ENCODE measurements around the gene SCN9A. TPM values are rescaled to one million over a fixed set of nuclear protein-coding genes. Genes with fewer than 3 reads are reported as not detected.
"Not testable (repeated sequence)": the region's sequence is repeated elsewhere in the genome, so short reads cannot be mapped to it uniquely, and the experiment has no call there.

The SCN9A gene
- total RNA-seq, 2 donors from 2014 or later: 13.4 to 14.4 TPM

DNA sequence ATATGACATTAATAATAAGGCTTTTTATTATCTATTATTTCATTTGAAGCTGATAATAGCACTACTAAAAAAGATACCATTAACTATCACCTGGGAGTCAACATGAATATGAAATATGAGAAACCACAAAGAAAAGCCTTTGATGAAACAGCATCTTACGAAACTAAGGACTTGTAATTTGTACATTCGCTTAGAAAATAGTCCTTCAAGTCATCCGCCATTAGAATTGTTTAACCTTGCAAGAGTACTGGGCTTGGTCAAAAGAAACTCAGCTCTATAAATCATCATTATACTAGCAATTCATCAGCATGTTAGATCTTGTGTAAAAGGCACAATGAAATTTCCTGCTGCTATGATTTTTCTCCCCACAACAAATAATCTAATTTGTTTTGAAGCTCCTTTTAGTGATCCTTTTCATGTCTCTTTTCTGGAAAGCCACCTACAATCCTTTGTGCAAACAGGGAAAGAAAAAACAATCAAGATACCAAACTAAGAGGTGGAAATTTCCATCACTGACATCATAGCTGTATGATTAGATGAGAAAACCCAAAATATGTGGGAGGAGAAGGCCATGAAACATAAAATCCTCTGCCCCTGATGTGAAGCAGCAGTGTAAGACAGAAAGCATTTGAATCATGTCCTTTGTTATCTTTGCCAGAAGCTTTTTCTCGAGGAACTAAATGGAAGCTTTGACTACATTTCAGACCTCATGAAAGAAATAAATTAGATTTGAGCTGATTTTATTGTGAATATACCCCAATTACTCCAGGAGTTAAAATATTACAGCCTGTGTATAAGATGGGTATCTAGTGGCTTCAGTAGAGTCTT is 31.2 kb downstream of the SCN9A start:
- ATAC-seq: no peak
- intact Hi-C loops (cut with DNase I, micrococcal nuclease): no loop called here
- no peak for DNase-seq

DNA sequence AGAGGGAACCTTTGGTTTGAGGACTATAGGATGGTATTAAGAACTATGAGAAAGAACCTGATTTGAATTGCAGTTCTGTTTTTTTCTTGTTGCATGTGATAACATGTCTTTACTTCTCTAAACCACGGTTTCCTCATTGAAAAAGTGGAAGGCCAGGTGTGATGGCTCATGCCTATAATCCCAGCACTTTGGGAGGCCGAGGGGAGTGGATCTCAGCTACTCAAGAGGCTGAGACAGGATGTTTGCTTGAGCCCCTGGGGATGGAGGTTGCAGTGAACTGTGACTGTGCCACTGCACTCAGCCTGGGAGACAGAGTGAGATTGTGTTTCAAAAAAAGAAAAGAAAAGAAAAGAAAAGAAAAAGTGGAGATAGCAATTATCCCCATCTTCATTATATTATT is 32.3 kb downstream of the SCN9A start:
- ATAC-seq (no peak), DNase-seq (no peak)
- intact Hi-C loops (cut with DNase I, micrococcal nuclease): no loop called here

DNA sequence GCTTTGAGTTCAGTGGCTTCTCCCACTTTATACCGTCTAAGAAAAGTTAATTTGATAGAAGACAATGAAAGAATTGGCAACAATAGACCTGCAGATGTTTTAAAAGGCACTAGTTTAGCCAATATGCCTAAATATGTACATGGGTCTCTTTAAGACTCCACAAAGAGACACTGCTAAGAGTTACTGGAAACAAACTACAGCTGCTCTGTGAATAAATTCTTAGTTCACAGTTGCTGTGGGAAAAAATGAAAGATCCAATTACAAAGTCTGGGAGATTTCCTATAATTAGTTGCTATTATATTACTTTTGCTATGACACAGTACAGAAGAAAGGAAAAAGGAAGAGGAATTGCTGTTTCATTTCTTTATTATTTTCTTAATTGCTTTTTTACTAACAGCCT is 34.3 kb downstream of the SCN9A start:
- DNase-seq (no peak), ATAC-seq (no peak)
- intact Hi-C loops (cut with DNase I, micrococcal nuclease): no loop called here

DNA sequence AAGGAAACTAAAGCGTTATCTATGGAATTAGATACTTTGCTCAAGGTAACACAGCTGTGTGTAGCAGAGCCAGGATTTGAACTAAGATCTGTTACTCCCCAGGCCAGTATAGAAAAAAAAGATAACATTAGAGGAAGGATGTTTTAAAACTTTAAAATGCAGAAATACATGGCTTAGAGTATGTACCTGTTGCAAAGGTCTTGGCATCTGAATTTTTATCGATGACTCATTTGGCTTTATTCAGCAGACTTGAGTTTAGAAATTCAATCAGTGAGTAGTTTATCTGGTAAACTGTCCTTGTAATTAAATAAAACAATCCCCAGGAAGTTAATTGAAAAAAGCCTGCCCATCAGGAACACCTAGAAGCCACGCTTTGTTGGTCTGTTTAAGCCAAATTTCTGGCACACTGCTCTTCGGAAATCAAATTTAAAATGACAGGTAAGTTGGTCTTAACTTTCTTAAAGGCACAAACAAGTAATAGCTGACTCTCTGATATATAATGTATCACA is 36.9 kb downstream of the SCN9A start:
- ATAC-seq: no peak
- DNase-seq: no peak
- intact Hi-C loops (cut with DNase I, micrococcal nuclease): no loop called here

DNA sequence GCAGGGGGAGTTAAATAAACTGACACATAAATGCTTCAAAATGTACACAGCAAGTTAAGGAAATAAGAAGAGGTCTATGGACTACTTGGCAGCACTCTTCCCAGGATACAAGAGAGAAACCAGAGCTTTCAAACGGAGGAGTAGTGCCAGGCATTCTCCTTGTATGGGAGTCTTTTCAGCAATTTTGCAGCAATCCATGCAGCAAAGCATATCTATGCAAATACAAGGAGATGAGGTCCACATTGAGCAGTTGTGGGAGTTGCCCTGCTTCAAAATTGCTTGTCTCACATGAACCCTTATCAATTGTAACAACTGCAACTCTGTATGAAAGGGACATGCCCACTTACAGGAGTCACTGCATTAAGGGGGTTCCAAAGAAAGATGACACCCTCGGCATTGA is 37.8 kb downstream of the SCN9A start:
- no peak for ATAC-seq
- intact Hi-C loops (cut with DNase I, micrococcal nuclease): no loop called here
- no peak for DNase-seq

DNA sequence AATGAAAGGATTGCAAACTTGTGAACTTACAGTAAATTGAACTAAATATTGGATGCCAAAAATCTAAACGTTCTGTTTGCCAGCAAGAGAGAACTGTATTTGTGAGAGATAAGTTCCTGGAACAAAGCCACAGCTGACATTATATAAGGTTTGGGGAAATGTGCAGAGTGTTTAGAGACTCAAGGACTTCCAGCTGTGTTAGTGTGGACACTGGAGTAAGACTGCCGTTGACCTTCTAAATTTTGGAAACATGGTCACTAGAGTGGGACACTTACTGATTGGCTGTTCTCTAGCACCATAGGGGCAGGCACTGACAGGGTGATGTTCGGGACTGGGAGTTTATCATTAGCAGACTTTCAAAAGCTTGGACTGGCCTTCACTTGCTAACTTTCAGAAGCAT is 40.5 kb downstream of the SCN9A start:
- no peak for ATAC-seq
- intact Hi-C loops (cut with DNase I, micrococcal nuclease): no loop called here
- no peak for DNase-seq

DNA sequence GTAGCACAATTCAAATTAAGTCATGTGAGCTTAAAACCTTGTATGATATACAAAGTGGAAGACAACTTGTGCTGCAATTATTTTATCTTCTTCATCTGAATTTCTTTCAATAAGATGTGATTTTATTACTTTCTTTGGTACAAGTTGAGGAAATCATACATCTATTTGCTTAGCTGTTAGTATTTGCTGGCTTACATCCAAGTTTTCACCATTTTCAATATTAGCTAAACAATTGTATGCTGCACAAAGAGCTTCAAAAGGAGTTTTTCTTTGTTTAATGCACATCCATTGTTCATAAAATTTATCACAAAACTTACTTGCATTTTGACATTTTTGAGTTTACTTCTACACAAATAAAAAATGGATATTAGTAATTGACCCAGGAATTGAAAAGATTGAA is 40.9 kb downstream of the SCN9A start:
- ATAC-seq (no peak), DNase-seq (no peak)
- intact Hi-C loops (cut with DNase I, micrococcal nuclease): no loop called here

DNA sequence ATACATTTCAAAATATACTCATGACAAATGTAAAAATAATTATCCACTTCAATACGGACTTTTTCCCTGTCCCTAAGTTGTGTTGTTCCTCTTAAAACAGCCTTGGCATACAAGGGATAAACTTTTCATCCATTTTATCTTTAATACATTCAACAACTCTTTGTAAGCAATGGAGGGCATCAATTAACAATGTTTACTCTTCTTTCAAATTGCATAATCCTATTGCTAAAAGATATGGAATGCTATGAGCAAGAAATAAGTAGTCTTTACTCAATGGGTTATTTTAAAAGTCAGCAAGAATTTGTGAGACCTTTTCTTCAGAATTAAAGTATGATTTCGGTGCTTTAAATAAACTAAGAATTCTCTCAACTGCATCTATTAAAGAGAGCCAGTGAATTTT is 41.9 kb downstream of the SCN9A start:
- intact Hi-C loops (cut with DNase I, micrococcal nuclease): no loop called here
- ATAC-seq: no peak

DNA sequence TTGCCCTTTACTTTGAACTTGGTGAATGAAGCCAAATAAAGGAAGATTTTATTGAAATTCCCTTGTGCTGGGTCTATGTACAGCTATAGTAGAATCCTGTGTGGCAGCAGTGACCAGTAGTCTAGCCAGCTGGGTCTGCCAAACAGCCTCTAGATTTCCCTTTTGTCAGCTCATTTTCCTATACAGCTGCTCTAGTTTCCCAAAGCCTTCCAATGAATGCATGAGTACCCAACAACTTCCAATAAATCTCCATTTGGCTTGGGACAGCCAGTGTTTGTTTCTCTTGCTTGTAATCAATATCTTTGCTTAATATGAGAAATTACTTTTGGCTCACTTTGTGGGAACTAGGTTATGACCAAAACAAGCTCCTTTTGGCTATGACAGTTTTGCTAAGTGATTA is 43.6 kb downstream of the SCN9A start:
- DNase-seq: no peak

More for the DNA sequence above, 41.9 kb downstream of the SCN9A start:
- DNase-seq: no peak

DNA sequence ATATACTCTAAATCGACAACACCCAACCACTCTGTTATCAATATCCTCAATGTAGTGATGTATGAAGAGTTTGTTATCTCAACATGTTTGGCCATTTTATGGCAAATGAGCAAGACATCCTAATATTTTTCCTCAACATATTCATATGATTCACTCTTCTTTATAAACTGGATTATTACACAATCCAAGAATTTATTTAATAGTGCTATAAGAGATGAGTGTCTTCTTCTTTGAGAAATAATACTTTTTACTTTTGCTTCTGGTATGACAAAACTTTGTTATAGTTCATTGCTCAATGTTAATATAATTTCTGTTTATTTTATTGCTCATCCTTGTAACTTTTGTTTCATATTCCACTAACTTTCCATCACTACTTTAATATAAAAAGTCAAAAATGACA is 44.3 kb downstream of the SCN9A start:
- DNase-seq (no peak), ATAC-seq (no peak)
- intact Hi-C loops (cut with DNase I, micrococcal nuclease): no loop called here

More for the DNA sequence above, 43.6 kb downstream of the SCN9A start:
- ATAC-seq: no peak
- intact Hi-C loops (cut with DNase I, micrococcal nuclease): no loop called here

DNA sequence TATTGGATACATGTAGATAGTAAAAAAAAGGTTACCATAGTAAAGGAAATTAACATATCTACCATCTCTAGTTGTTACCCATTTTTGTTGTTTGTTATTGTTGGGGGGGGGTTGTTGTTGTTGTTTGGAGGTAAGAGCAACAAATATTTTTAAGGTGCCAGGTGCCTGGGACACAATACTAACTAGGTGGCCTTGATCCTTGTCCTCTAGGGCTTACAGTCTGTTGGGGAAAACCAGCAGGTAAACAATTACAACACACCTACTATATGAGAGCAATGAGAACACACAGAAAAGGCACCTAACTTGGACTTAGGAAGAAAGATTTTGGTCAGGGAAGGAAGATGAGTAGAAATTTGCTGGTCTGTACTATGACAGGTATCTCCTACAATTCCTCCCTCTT is 46.3 kb downstream of the SCN9A start:
- DNase-seq: no peak
- intact Hi-C loops (cut with DNase I, micrococcal nuclease): no loop called here
- ATAC-seq: peak; percentile 24

DNA sequence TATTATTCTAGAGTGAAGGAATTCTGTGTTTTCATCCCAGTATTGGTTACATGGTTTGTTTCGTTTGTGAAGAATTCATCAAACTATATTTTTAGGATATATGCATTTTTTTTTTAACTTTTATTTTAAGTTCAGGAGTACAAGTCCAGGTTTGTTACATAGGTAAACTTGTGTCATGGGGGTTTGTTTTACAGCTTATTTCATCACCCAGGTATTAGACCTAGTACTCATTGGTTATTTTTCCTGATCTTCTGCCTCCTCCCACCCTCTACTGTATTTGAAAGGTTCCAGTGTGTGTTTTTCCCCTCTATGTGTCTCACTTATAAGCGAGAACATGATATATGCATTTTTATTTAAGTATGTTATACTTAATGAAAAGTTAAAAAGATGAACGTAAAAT is 47.6 kb downstream of the SCN9A start:
- ATAC-seq (no peak), DNase-seq (no peak)
- intact Hi-C loops (cut with DNase I, micrococcal nuclease): no loop called here

DNA sequence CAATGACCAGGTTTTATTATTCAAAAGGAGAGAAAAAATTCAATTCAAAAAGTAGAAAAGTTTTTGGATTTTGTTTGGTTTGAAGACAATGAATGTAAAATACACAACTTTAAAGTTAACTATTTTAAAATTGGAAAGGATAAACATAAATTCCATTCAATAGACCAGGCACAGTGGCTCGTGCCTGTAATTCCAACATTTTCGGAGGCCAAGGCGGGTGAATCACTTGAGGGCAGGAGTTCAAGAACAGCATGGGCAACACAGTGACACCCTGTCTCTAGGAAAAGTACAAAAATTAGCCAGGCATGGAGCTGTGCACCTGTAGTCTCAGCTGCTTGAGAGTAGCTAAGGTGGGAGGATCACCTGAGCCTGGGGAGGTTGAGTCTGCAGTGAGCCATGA is 54.7 kb downstream of the SCN9A start:
- ATAC-seq: no peak
- no peak for DNase-seq
- intact Hi-C loops (cut with DNase I, micrococcal nuclease): no loop called here

DNA sequence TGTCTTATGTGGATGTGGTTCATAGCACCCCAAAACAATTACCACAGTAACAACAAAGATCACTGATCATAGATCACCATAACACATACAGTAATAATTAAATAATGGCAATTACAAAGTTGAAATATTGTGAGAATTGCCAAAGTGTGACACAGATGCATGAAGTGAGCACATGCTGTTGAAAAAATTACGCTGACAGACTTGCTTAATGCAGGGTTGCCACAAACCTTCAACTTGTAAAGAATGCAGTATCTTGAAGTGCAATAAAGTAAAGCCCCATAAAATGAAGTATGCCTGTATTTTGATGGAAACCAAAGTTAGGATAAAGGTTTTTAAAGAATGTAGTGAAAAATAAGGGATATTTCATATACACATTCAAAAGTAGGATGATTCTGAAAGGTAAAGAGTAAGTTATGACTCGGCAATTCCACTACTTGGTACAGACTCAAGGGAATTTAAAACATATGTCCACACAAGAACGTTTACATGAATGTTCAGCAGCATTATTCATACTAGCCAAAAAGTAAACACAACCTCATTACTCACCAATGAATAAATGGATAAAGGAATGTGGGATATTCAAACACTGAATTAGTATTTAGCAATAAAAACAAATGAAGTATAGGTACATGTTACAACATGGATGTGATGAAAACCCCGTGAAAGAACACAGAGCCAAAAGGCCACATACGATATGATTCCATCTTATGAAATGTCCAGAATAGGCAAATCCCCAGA is 61.6 kb downstream of the SCN9A start:
- DNase-seq (no peak), ATAC-seq (no peak)
- intact Hi-C loops (cut with DNase I, micrococcal nuclease): no loop called here

DNA sequence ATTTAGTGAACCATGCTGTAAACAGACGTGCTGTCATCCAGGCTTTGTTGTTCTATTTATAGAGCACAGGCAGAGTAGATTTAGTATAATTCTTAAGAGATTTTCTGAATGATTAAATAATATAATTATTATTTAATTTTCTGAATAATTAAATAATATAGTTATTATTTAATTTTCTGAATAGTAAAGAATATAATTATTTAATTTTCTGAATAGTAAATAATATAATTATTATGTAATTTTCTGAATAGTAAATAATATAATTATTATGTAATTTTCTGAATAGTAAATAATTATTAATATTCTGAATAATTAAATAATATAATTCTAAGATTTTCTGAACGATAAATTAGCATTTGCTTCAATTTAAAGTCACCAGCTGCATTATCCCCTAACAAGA is 62.9 kb downstream of the SCN9A start:
- intact Hi-C loops (cut with DNase I, micrococcal nuclease): not testable (repeated sequence)

DNA sequence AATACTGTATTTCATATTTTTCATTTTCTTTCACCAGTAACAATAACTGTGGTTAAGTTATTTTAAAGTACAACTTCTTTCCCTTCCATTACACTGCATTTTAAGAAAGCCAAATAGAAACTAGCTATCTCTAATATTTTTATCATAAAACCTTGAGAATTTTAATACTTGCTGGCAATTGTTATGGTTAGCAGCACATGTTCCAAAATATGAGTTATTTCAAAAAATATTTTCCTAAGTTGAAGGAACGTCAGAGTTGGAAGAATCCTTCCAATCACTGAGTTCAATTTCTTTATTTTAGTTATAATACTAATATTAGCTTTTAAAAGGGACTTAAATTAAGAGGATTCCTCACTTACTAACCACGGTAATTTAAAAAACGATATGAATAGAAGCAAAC is 68.4 kb downstream of the SCN9A start:
- no peak for DNase-seq
- intact Hi-C loops (cut with DNase I, micrococcal nuclease): no loop called here
- ATAC-seq: no peak

More for the DNA sequence above, 62.9 kb downstream of the SCN9A start:
- not testable (repeated sequence) for DNase-seq, ATAC-seq

DNA sequence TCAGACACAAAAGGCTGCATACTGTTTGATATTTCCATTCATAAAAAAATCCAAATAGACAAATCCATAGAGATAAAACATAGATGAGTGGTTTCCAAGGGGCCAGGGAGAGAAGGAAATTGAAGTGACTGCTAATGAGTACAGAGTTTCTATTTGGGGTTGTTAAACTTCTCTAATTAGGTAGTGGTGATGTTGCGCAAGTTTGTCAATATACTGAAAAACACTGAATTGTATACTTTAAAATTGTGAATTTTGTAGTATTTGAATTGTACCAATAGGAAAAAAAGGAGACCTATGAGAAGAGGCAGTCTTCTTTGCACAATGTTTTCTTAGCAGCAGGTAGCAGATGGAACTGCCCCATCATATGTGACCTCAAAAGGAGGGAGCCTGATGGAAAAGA is 71.1 kb downstream of the SCN9A start:
- ATAC-seq: no peak
- no peak for DNase-seq
- intact Hi-C loops (cut with DNase I, micrococcal nuclease): no loop called here

DNA sequence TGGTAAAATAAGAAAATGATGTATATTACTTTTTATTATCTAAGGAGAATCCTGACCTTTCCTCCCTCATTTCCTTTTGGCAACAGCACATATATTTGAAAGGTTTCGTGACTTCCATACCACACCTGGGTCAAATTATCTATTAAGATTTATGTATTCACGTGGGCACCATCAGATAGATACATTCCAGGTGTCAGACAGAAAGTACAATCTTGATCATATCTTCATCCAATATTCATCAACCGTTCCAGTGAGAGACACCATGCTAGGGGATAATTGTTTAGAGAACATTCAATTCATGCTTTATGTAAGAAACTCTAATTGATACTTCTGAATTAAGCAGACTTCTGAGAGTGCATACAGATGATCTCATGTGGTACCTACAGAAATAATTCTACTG is 73.7 kb downstream of the SCN9A start:
- ATAC-seq (no peak), DNase-seq (no peak)
- intact Hi-C loops (cut with DNase I, micrococcal nuclease): no loop called here

DNA sequence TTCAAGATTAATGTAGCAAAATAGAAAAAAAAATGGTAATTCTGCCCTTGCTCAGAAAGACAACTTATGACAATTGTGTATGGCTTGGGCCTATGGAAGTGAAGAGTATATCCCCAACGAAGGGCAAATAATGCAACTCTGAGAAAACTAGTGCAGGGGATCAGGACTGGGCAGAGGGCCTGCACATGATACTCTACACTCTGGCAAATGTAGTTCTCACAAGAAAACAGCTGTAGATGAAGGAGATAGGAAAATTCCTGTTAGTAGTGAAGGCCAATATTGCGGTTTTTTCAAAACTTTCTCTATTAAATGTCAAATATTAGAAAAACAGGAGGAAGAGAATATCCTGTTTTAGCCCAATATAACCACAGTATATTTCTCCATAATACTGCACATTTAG is 77.8 kb downstream of the SCN9A start:
- ATAC-seq: no peak
- no peak for DNase-seq
- intact Hi-C loops (cut with DNase I, micrococcal nuclease): no loop called here

DNA sequence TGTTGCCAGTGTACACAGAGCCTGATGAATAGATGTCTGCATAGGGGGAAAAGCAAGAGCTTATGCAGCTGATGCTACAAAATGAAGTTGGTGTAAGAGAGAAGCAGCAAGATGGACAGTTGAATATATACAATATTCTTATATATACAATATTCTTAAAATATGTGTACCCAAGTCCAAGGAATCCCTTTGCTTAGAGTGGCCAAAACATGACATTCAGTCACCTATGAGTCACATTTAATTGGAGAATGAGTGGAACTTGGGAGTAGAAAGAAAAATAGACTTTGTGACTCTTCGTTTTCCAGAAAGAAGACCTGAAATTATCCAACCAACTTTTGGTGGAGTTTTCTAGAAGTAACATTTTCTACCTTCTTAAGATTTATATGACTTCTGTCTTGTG is 81.8 kb downstream of the SCN9A start:
- no peak for ATAC-seq
- DNase-seq: no peak
- intact Hi-C loops (cut with DNase I, micrococcal nuclease): no loop called here
